Activated T-cell treated with anti-CD3 and anti-CD28 coated beads for 1 hour (primary cell): ENCODE measurements around the gene LMNA.
A peak's percentile ranks its signal among the peaks of the same experiment; 100 is the strongest.
"Not testable (repeated sequence)": the region's sequence is repeated elsewhere in the genome, so short reads cannot be mapped to it uniquely, and the experiment has no call there.

ENCODE experiments used
- DNase-seq: peaks from one replicate; pipeline ENCODE4 v3.0.0-alpha.2; 2020; ENCODE audit warnings: low read depth

LMNA gene

GRCh38 chr1:156114101-156114918 is at the start of gene LMNA:
Gene LMNA, plus strand, starts transcription at chr1:156114711. Its CDS starts 208 bp downstream, at chr1:156114919.
- peak; percentile 63 for DNase-seq

- no peak for DNase-seq
These were observed 49.3 kb upstream of the LMNA start for GRCh38 chr1:156065212-156065611.

- no peak for DNase-seq
These were observed 48.6 kb upstream of the LMNA start for GRCh38 chr1:156065871-156066270.

DNA sequence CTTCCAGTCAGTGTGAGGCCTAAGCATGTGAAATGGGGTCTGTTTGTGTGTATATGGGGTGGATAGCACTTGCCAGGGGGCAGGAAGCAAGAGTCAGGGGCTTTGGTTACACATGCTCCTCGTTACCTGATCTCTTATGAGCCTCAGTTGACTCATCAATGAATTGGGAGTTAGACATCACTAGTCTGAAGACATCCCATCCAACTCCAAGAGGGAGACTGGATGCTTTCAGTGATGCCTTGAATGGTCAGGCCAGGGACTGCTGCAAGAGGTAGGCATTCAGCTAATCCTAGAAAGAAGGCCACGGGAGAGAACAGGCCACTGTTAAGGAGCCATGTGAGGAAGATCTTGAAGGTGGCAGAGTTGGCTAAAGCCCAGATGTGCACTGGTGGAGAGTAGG is 47.2 kb upstream of the LMNA start:
- no peak for DNase-seq

GRCh38 chr1:156069490-156070455 is 44.7 kb upstream of the LMNA start:
- DNase-seq = no peak

- no peak for DNase-seq
These were observed 44.0 kb upstream of the LMNA start for GRCh38 chr1:156070548-156070947.

GRCh38 chr1:156071332-156071816 is 43.1 kb upstream of the LMNA start:
- not testable (repeated sequence) for DNase-seq

GRCh38 chr1:156072251-156072650 is 42.3 kb upstream of the LMNA start:
- DNase-seq = no peak

GRCh38 chr1:156073110-156073687 is 41.3 kb upstream of the LMNA start:
- no peak for DNase-seq

DNA sequence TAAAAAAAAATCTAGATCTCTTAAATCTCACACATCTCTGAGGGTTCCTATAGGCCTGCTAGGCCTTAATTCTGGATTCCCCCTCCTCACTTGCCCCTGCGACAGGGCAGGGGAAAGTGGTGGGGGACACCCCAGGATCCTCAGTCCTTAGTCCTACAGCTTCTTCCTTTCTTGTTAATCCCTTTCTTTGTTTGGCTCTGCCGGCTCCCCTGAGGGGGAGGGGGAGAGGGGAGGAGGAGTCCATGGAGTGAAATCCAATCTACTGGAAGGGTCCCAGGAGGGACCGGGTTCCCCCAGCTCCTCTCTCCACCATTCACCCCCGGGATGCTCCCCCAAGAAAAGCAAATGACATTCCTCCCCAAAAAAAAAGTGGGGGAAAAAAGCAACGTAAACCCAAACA is 40.8 kb upstream of the LMNA start:
- DNase-seq = no peak

- DNase-seq = no peak
These were observed 39.9 kb upstream of the LMNA start for GRCh38 chr1:156074661-156075060.

- DNase-seq = no peak
These were observed 39.3 kb upstream of the LMNA start for GRCh38 chr1:156075162-156075561.

GRCh38 chr1:156075775-156076204 is 38.7 kb upstream of the LMNA start:
- DNase-seq = no peak

GRCh38 chr1:156076609-156077429 is 37.7 kb upstream of the LMNA start:
- no peak for DNase-seq

- DNase-seq = no peak
These were observed 37.1 kb upstream of the LMNA start for GRCh38 chr1:156077430-156077760.

DNA sequence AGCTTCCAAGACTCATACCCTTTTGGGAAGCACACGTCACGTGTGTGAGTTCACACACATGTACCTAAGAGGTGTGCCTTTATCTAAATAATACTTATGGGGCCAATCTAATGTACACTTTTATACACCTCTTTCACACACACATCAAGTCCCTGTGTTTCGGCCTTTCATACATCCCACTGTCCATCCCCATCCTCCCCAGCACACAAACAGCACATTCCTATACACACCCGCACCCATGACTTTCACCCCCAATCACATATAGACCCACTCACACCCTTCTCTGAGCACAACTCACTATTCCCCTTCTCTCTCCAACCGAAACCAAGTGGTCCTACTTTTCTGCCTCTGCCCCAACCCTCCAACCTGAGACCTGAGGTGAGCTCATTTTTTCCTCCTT is 35.8 kb upstream of the LMNA start:
- no peak for DNase-seq

DNA sequence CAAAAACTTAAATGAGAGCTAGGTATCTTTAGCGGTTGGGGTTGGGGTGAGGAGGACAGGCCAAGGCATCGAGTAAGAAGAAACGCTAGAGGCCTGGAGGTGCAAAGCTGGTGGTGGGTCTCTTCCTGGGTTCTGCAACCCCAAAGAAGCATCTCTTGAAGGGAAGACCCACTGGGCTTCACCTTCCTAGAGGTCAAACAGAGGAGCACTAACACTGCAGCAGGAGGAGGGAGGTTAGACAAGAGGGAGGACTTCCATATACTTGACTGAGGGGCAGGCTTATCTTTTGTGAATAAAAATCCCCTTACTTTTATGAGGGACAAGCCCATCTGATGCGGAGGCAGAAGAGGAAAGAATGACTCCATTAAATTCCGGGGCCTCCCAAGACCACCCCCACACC is 34.7 kb upstream of the LMNA start:
- no peak for DNase-seq

DNA sequence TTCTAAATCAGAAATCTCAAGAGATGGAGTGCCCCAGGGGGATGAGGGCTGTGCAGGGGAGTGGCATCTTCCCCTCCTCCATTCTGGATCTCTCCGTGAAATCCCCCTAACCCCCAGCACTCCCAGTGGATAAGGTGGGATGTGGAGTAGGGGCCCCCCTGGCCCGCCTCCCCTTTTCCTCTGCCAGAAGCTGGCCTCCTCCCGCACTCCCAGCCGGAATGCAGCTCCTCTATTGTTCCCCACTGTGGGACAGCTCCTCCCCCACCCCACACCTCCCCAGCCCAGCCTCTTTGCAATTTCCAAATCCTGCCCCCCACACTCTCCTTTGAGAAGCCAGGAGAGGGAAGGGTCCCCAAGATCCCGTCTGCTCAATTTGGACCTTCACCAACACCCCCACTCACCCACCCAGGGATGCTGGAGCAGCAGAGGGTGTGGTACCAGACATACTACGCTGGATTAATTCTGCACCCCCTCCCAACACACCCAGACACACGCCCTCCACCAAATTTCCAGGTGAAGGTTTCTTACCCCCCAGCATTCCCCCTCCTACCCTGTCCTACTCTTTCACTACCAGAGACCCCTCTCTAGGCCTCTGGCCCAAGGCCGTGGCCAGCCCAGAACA is 34.2 kb upstream of the LMNA start:
- no peak for DNase-seq

- no peak for DNase-seq
These were observed 33.7 kb upstream of the LMNA start for GRCh38 chr1:156080863-156081179.

GRCh38 chr1:156081180-156081916 is 33.2 kb upstream of the LMNA start:
- DNase-seq = no peak

DNA sequence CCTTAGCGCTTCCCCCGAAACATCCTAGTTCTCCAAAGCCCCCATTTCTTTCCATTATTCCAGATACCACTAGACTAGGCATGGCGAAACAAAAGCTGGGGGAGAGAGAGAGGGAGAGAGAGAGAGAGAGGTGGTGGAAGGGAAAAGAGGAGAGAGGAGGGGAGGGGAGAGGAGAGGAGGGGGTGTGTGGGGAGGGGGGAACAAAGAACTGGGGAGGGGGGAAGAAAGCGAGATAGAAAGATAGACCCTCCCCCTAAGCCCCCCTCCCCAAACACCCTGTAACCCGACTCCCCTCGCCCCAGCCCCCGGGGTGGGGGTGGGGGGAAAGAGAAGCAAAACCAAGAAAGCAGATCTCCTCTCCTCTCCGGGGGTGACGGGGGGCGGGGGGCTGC is 32.6 kb upstream of the LMNA start:
- no peak for DNase-seq
